ENCODE data around the gene STYXL1. TPM values are rescaled to one million over a fixed set of nuclear protein-coding genes. Genes with fewer than 3 reads are reported as not detected.
A peak's percentile ranks its signal among the peaks of the same experiment; 100 is the strongest.

The STYXL1 gene
- total and polyA plus RNA-seq, 7 donors: 9.4 to 81.4 (median 30.7) TPM

- intact Hi-C loops (cut with DNase I): loop anchor here (10.0 kb wide), 1 partner anchor 238 kb away; no protein-coding TSS in a partner anchor
- 91% methylated on average over 6 of the region's 6 CpGs for WGBS, 2 donors
- Histone ChIP-seq H3K27ac (peak overlapping the region in 1 of 4 donors; percentile 22), H3K4me1 (peaks cover 0 to 4% (median under 1%) of the 10 kb centered on the region in 4 donors), H3K4me3 (no peak overlapping the region), H3K36me3 (no peaks in the 10 kb centered on the region), H3K9me3 (no peaks in the 10 kb centered on the region), H3K27me3 (no peaks in the 10 kb centered on the region)
- DNase-seq: no peak
- TF ChIP-seq POLR2A (IDR thresholded peaks at IDR 0.05) (no peak), EP300 (IDR thresholded peaks at IDR 0.05) (no peak), POLR2AphosphoS5 (IDR thresholded peaks at IDR 0.05) (no peak), CTCF (IDR thresholded peaks at IDR 0.05) (no peak)
Observed at GRCh38 chr7:76076995-76077394, 29.2 kb upstream of the STYXL1 start.

- no peaks in the 10 kb centered on the region for H3K9me3 ChIP-seq
- DNase-seq: no peak
- no peaks in the 10 kb centered on the region for H3K36me3 ChIP-seq
- 93 to 95% methylated on average over 4 of the region's 4 CpGs for WGBS, 2 donors
- TF ChIP-seq EP300 (IDR thresholded peaks at IDR 0.05): no peak
- peaks cover 0 to 24% (median 19%) of the 10 kb centered on the region in 4 donors for H3K4me1 ChIP-seq
- no peak overlapping the region for H3K27ac ChIP-seq
- H3K27me3 ChIP-seq: no peaks in the 10 kb centered on the region
- H3K4me3 ChIP-seq: no peak overlapping the region
- intact Hi-C loops (cut with DNase I): loop anchor here (10.0 kb wide), 1 partner anchor 240 kb away; no protein-coding TSS in a partner anchor
Observed at GRCh38 chr7:76074972-76075370, 27.2 kb upstream of the STYXL1 start.

- no peak for TF ChIP-seq POLR2AphosphoS5 (IDR thresholded peaks at IDR 0.05)
- TF ChIP-seq CTCF (IDR thresholded peaks at IDR 0.05): no peak
- TF ChIP-seq POLR2A (IDR thresholded peaks at IDR 0.05): no peak
- TF ChIP-seq EP300 (IDR thresholded peaks at IDR 0.05): no peak
Observed at GRCh38 chr7:76074306-76074971, 26.6 kb upstream of the STYXL1 start.

GRCh38 chr7:76073335-76073990 is 25.7 kb upstream of the STYXL1 start:
- Histone ChIP-seq H3K27me3 (no peaks in the 10 kb centered on the region), H3K36me3 (no peaks in the 10 kb centered on the region), H3K4me1 (peaks cover 0 to 33% (median 31%) of the 10 kb centered on the region in 4 donors), H3K27ac (no peak overlapping the region), H3K9me3 (no peaks in the 10 kb centered on the region), H3K4me3 (no peak overlapping the region)
- 94 to 95% methylated on average over 45 of the region's 45 CpGs for whole genome bisulfite sequencing, 2 donors
- TF ChIP-seq CTCF (IDR thresholded peaks at IDR 0.05) (no peak), EP300 (IDR thresholded peaks at IDR 0.05) (no peak), POLR2A (IDR thresholded peaks at IDR 0.05) (no peak), POLR2AphosphoS5 (IDR thresholded peaks at IDR 0.05) (no peak)
- DNase-seq: no peak
- intact Hi-C loops (cut with DNase I): loop anchor here (10.0 kb wide), 1 partner anchor 241 kb away; no protein-coding TSS in a partner anchor

More at GRCh38 chr7:76074306-76074971, 26.6 kb upstream of the STYXL1 start:
- intact Hi-C loops (cut with DNase I): loop anchor here (10.0 kb wide), 1 partner anchor 240 kb away; no protein-coding TSS in a partner anchor
- DNase-seq: no peak
- H3K4me3 ChIP-seq: no peak overlapping the region
- H3K27ac ChIP-seq: no peak overlapping the region
- peaks cover 0 to 29% (median 25%) of the 10 kb centered on the region in 4 donors for H3K4me1 ChIP-seq
- H3K36me3 ChIP-seq: no peaks in the 10 kb centered on the region
- no peaks in the 10 kb centered on the region for H3K9me3 ChIP-seq
- H3K27me3 ChIP-seq: no peaks in the 10 kb centered on the region
- 97 to 98% methylated on average over 35 of the region's 35 CpGs for WGBS, 2 donors

All from sigmoid colon (tissue), 7 donors.